ENCODE measurements around the gene EPB41L2.

GRCh38 chr6:130907687-130908086 lies 155.4 kb downstream of the EPB41L2 start:
- TF ChIP-seq CTCF (IDR thresholded peaks at IDR 0.05), result no peak
- no peak for TF ChIP-seq POLR2A (IDR thresholded peaks at IDR 0.05)
